ENCODE measurements around the gene MRPL43.

- TF ChIP-seq, protein P1, sequence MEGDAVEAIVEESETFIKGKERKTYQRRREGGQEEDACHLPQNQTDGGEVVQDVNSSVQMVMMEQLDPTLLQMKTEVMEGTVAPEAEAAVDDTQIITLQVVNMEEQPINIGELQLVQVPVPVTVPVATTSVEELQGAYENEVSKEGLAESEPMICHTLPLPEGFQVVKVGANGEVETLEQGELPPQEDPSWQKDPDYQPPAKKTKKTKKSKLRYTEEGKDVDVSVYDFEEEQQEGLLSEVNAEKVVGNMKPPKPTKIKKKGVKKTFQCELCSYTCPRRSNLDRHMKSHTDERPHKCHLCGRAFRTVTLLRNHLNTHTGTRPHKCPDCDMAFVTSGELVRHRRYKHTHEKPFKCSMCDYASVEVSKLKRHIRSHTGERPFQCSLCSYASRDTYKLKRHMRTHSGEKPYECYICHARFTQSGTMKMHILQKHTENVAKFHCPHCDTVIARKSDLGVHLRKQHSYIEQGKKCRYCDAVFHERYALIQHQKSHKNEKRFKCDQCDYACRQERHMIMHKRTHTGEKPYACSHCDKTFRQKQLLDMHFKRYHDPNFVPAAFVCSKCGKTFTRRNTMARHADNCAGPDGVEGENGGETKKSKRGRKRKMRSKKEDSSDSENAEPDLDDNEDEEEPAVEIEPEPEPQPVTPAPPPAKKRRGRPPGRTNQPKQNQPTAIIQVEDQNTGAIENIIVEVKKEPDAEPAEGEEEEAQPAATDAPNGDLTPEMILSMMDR (IDR thresholded peaks at IDR 0.05): no peak
- peak in 1 of 2 donors; percentile 55 for TF ChIP-seq POLR2A (IDR thresholded peaks at IDR 0.05)
Observed at GRCh38 chr10:101031128-101031795, 44.0 kb upstream of the MRPL43 start, which contains the start of the genes PDZD7 and SFXN3.

Data from adrenal gland (tissue), 5 donors.